Osteocyte (in vitro differentiated cells): Measurements from ENCODE around the gene SST. TPM values are rescaled to one million over a fixed set of nuclear protein-coding genes. Genes with fewer than 3 reads are reported as not detected.

Source experiments
- DNase-seq: peaks from one replicate; pipeline ENCODE4 v3.0.0; 2021; ENCODE audit warnings: mixed read lengths; ENCODE audit not compliant: unreplicated experiment; ENCODE audit errors: extremely low spot score
- H3K27ac Mint-ChIP-seq: one replicate; pipeline ENCODE4 v1.8.0; 2021; ENCODE audit warnings: mild to moderate bottlenecking, mixed read lengths; ENCODE audit not compliant: unreplicated experiment
- H3K27me3 Mint-ChIP-seq: one replicate; pipeline ENCODE4 v1.8.0; 2021; ENCODE audit warnings: mixed read lengths; ENCODE audit not compliant: unreplicated experiment
- H3K36me3 Mint-ChIP-seq: one replicate; pipeline ENCODE4 v1.8.0; 2021; ENCODE audit warnings: mixed read lengths; ENCODE audit not compliant: unreplicated experiment
- H3K4me1 Mint-ChIP-seq: one replicate; pipeline ENCODE4 v1.8.0; 2021; ENCODE audit warnings: mixed read lengths; ENCODE audit not compliant: unreplicated experiment
- H3K4me3 Mint-ChIP-seq: one replicate; pipeline ENCODE4 v1.8.0; 2021; ENCODE audit warnings: mild to moderate bottlenecking, moderate library complexity, mixed read lengths; ENCODE audit not compliant: unreplicated experiment
- H3K9me3 Mint-ChIP-seq: one replicate; pipeline ENCODE4 v1.8.0; 2021; ENCODE audit warnings: mixed read lengths; ENCODE audit not compliant: unreplicated experiment
- total RNA-seq: library from RNA; stranded (reverse); gene quantifications from 2 replicates; pipeline ENCODE4 v1.2.1, GENCODE V29; 2021
- TF ChIP-seq, protein P1 (sequence below): fragments of 200-600 bp; sonication (generic); IDR thresholded peaks from 2 replicates; pipeline ENCODE4 v1.5.0; 2021; ENCODE audit warnings: antibody characterized with exemption, mild to moderate bottlenecking, moderate library complexity

SST gene
- total RNA-seq, 1 donor from 2014 or later, result not detected

DNA sequence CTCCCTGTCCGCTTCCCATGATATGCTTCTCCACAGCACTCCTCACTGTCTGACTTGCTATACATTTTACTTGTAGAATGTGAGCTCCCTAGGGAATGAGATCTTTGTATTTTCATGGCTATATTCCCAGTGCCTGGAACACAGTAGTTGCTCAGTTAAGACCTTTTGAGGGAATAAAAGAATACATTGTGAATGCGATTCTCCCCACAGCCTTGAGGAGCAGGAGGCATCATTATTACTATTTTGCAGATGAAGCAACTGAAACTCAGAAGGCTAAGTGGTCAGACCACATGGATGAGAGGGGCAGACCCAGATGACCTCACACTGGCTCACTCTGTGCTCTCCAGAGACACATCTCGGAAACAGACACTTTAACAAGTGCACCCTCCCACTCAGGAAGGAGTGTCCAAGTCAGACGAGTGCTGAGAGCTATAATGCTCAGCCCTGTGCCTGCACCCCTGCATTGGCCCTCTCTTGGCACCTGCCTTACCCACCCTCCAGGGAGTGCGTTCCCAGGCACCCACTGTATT is 46.8 kb downstream of the SST start:
- TF ChIP-seq, protein P1, sequence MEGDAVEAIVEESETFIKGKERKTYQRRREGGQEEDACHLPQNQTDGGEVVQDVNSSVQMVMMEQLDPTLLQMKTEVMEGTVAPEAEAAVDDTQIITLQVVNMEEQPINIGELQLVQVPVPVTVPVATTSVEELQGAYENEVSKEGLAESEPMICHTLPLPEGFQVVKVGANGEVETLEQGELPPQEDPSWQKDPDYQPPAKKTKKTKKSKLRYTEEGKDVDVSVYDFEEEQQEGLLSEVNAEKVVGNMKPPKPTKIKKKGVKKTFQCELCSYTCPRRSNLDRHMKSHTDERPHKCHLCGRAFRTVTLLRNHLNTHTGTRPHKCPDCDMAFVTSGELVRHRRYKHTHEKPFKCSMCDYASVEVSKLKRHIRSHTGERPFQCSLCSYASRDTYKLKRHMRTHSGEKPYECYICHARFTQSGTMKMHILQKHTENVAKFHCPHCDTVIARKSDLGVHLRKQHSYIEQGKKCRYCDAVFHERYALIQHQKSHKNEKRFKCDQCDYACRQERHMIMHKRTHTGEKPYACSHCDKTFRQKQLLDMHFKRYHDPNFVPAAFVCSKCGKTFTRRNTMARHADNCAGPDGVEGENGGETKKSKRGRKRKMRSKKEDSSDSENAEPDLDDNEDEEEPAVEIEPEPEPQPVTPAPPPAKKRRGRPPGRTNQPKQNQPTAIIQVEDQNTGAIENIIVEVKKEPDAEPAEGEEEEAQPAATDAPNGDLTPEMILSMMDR, result no peak
- H3K4me3 Mint-ChIP-seq, result no peak overlapping the region
- H3K27ac Mint-ChIP-seq, result no peak overlapping the region
- H3K4me1 Mint-ChIP-seq, result no peaks in the 10 kb centered on the region
- DNase-seq, result no peak
- H3K27me3 Mint-ChIP-seq, result peaks cover 52% of the 10 kb centered on the region
- H3K9me3 Mint-ChIP-seq, result no peaks in the 10 kb centered on the region
- H3K36me3 Mint-ChIP-seq, result no peaks in the 10 kb centered on the region

DNA sequence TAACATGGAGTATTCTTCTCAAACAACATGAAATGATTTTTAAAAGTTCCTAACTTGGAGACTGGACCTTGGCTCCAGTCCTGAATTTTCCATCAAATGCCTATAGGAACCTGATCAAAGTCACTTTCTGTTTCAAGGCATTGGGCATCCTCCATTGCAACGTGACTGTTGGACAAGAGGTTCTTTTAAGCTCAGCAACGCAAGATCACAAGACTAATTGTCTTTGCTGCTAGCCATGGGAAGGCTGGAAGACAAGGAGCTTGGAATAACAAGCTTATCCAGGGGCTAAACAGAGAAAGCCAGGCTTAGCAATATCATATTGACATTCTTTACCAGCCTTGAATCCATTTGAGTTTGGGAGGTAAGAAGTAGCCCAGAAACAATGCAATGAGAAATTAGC is 48.3 kb downstream of the SST start:
- Mint-ChIP-seq H3K4me1 (no peaks in the 10 kb centered on the region), H3K27ac (no peak overlapping the region)
- TF ChIP-seq, protein P1, result no peak

DNA sequence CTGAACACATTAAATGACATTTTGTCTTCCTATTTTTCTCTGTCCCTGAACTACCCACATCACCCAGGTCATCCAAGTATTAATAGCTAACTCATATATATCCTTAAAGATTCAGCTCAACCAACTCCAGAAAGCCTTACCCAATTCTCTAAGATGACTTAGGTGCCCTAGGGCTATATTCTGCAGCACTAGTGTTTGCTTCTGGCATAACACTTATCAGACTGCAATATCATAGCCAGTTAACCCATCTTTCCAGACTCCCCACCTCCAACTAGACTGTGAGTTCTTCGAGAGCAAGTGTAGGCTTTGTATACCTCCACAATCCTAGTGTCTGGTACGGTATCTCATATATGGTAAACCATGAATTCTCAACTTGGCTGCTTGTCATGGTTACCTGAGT is 50.7 kb downstream of the SST start:
- Mint-ChIP-seq H3K4me1 (no peaks in the 10 kb centered on the region), H3K27ac (no peak overlapping the region), H3K4me3 (no peak overlapping the region), H3K9me3 (no peaks in the 10 kb centered on the region), H3K27me3 (peaks cover 34% of the 10 kb centered on the region), H3K36me3 (no peaks in the 10 kb centered on the region)
- DNase-seq, result no peak
- TF ChIP-seq, protein P1, result no peak

More for the DNA sequence above, 48.3 kb downstream of the SST start:
- H3K4me3 Mint-ChIP-seq, result no peak overlapping the region
- peaks cover 42% of the 10 kb centered on the region for H3K27me3 Mint-ChIP-seq
- DNase-seq, result no peak
- no peaks in the 10 kb centered on the region for H3K36me3 Mint-ChIP-seq
- H3K9me3 Mint-ChIP-seq, result no peaks in the 10 kb centered on the region

Other genes starting within 250 kb of the SST start
- not detected in 2 replicates for gene RTP2, start 32.2 kb upstream of the SST start, total RNA-seq
- 69.3 and 84.8 TPM in 2 replicates for gene BCL6, start 75.1 kb upstream of the SST start, total RNA-seq